CD4-positive, alpha-beta memory T cell (primary cell): ENCODE measurements around the gene ARHGAP19. TPM values are rescaled to one million over a fixed set of nuclear protein-coding genes. Genes with fewer than 3 reads are reported as not detected.

ENCODE experiments used
- CTCF ChIA-PET: fragments of 350-600 bp; sonication (Branson Sonifier 250); formaldehyde crosslinking; loops from one replicate; lab custom pipeline; 2021; ENCODE audit warnings: inconsistent platforms; ENCODE audit not compliant: partially characterized antibody; lab: Charles Lee
- POLR2A ChIA-PET: fragments of 350-600 bp; sonication (Branson Sonifier 250); formaldehyde crosslinking; loops from one replicate; lab custom pipeline; 2021; ENCODE audit not compliant: partially characterized antibody; lab: Charles Lee
- DNase-seq, 5 donors: peaks; one replicate each; pipeline versions ENCODE4 v3.0.0 to v3.0.0-alpha.2; 2020 to 2022; ENCODE audit warnings: mixed read lengths in 1 of 5
- H3K27ac ChIP-seq: one replicate; pipeline ENCODE4 v1.7.0; 2013; ENCODE audit warnings: low read depth, low read length
- H3K27me3 ChIP-seq: 2 replicates; pipeline ENCODE4 v1.7.0; 2013; ENCODE audit warnings: mild to moderate bottlenecking, low read length, moderate library complexity; ENCODE audit not compliant: insufficient read depth
- H3K36me3 ChIP-seq: 2 replicates; pipeline ENCODE4 v1.7.0; 2013; ENCODE audit warnings: mild to moderate bottlenecking, low read length, moderate library complexity; ENCODE audit not compliant: insufficient read depth
- H3K4me1 ChIP-seq: 2 replicates; pipeline ENCODE4 v1.7.0; 2013; ENCODE audit warnings: mild to moderate bottlenecking, low read length, moderate library complexity; ENCODE audit not compliant: insufficient read depth
- H3K4me3 ChIP-seq, 2 donors: one replicate each; pipeline ENCODE4 v1.7.0; 2013; ENCODE audit warnings: low read length in 2 of 2, mild to moderate bottlenecking in 1 of 2
- H3K9me3 ChIP-seq, 2 donors: one replicate each; pipeline ENCODE4 v1.7.0; 2013; ENCODE audit warnings: low read length in 2 of 2, control low read depth in 1 of 2; ENCODE audit not compliant: control insufficient read depth in 1 of 2
- H3K27ac Mint-ChIP-seq, 7 donors: one replicate each; pipeline ENCODE4 v1.8.0; 2020 to 2021; ENCODE audit warnings: mixed read lengths in 7 of 7, mild to moderate bottlenecking in 6 of 7, inconsistent platforms in 3 of 7, moderate library complexity in 3 of 7
- H3K27me3 Mint-ChIP-seq, 2 donors: one replicate each; pipeline ENCODE4 v1.8.0; 2020 to 2021; ENCODE audit warnings: mixed read lengths in 2 of 2
- H3K36me3 Mint-ChIP-seq, 2 donors: one replicate each; pipeline ENCODE4 v1.8.0; 2020 to 2021; ENCODE audit warnings: mixed read lengths in 2 of 2, inconsistent platforms in 1 of 2, mild to moderate bottlenecking in 1 of 2
- H3K4me1 Mint-ChIP-seq, 4 donors: one replicate each; pipeline ENCODE4 v1.8.0; 2020 to 2021; ENCODE audit warnings: mixed read lengths in 4 of 4, mild to moderate bottlenecking in 1 of 4
- H3K4me3 Mint-ChIP-seq, 8 donors: one replicate each; pipeline ENCODE4 v1.8.0; 2020 to 2021; ENCODE audit warnings: mixed read lengths in 8 of 8, mild to moderate bottlenecking in 7 of 8, moderate library complexity in 6 of 8, inconsistent platforms in 3 of 8
- H3K9me3 Mint-ChIP-seq, 8 donors: one replicate each; pipeline ENCODE4 v1.8.0; 2020 to 2021; ENCODE audit warnings: mixed read lengths in 8 of 8, mild to moderate bottlenecking in 5 of 8, inconsistent platforms in 3 of 8, moderate library complexity in 1 of 8
- intact Hi-C: fragments of 100-400 bp; cut with micrococcal nuclease; formaldehyde crosslinking; loops from one replicate; pipeline ENCODE4 v1.15.1; 2023
- polyA plus RNA-seq, 2 donors: library from polyadenylated mRNA; unstranded; fragments of 300-500 nt; fragmentation: Illumina TruSeq; gene quantifications; one replicate each; pipeline ENCODE4 v1.2.3, GENCODE V29; 2021
- total RNA-seq, 2 experiments: library from RNA; stranded (reverse); gene quantifications; one replicate each; pipeline ENCODE4 v1.2.3, GENCODE V29; 2021

Gene ARHGAP19
- total and polyA plus RNA-seq, 4 experiments from 2014 or later, result 6.8 to 19.3 (median 13.2) TPM

DNA sequence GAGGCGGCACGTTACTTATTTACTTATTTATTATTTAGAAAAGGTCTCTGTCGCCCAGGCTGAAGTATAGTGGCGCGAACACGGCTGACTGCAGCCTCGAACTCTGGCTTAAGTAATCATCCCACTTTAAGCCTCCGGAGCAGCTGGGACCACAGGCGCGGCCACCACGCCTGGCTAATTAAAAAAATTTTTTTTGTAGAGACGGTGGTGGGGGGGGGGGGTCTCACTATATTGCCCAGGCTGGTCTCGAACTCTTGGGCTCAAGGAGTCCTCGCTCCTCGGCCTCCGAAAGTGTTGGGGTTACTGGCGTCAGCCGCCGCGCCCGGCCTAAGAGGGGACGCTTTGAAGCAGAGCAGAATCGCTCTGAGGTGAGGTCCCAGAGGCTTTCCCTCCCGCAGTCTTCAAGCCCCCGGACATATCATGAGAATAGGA, 42.8 kb upstream of the ARHGAP19 start:
- intact Hi-C loops, result loop anchor here (2.0 kb wide), 1 partner anchor 1640 kb away; no protein-coding TSS in a partner anchor
- POLR2A ChIA-PET, result interaction anchor here (8.7 kb wide), 1 partner anchor 15 kb away, joined by 265 read pairs; the partner anchor contains the start of gene FRAT1
- peaks cover 4 to 16% of the 10 kb centered on the region in 2 donors for H3K36me3 Mint-ChIP-seq
- peak overlapping the region; percentile 98 for H3K27ac ChIP-seq
- H3K9me3 ChIP-seq, result no peaks in the 10 kb centered on the region
- H3K4me1 ChIP-seq, result peaks cover 31% of the 10 kb centered on the region
- H3K36me3 ChIP-seq, result peaks cover 1% of the 10 kb centered on the region
- H3K4me3 ChIP-seq, result peak overlapping the region in 1 of 2 donors; percentile 67
- CTCF ChIA-PET, result no interaction called here
- peaks cover 0 to 2% (median 0%) of the 10 kb centered on the region in 8 donors for H3K9me3 Mint-ChIP-seq
- peaks cover 0 to 1% of the 10 kb centered on the region in 2 donors for H3K27me3 Mint-ChIP-seq
- no peaks in the 10 kb centered on the region for H3K27me3 ChIP-seq
- peaks cover 22 to 38% (median 30%) of the 10 kb centered on the region in 4 donors for H3K4me1 Mint-ChIP-seq
- DNase-seq, result no peak
- peak overlapping the region in 6 of 7 donors; percentile 10 to 90 (median 68) for H3K27ac Mint-ChIP-seq
- H3K4me3 Mint-ChIP-seq, result peak overlapping the region; percentile 62 to 86 (median 73)

DNA sequence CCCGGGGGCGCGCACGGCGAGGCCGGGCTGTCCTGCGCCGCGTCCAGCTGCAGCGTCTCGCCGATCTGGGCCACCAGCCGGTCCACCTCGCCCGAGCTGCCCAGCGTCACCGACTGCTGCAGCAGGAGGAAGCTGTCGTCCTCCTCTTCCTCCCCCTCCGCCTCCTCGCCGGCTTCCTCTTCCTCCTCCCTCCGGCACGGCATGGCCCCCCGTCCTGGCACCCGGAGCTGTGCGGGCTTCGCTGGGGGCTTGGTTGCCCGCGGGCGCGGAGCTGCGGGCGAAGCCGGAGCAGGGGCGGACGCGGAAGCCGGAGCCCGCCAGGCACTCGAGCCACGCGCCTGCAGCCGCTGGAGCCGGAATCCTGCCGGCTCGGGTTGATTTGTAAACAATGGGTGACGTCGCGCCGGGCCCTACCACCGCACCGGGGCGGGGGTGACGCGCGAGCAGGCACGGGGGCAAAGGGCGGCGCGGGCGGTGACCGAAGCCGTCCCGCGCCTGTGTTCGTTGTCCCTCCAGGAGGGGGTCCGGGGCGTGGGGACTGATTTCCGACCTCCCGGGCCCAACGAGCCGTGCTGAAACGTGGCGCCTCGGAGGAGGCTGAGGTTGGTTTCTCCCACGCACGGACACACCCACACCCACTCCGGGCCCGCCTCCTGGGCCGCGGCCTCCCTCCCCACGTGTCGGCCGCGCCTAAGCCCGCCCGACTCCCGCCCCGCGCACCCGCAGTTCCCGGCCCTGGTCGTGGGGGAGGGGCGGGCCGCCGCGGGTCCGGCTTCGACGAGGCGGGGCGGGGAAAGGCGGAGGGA, 42.1 kb upstream of the ARHGAP19 start, which contains the start of gene FRAT2:
Gene FRAT2, minus strand, starts transcription at position 360 of the 806 bp plus-strand sequence. Its CDS starts 157 bp downstream, at position 203.
- Mint-ChIP-seq H3K4me3 (peak within 1 kb of the TSS; percentile 88 to 95 (median 92)), H3K27ac (peak within 1 kb of the TSS; percentile 88 to 95 (median 93)), H3K27me3 (peaks cover 0 to 1% of the 10 kb centered on the region in 2 donors), H3K9me3 (peaks cover 0 to 2% (median 0%) of the 10 kb centered on the region in 8 donors), H3K36me3 (peaks cover 9 to 20% of the 10 kb centered on the region in 2 donors), H3K4me1 (peaks cover 26 to 44% (median 34%) of the 10 kb centered on the region in 4 donors)
- Histone ChIP-seq H3K27me3 (no peaks in the 10 kb centered on the region), H3K36me3 (peaks cover 4% of the 10 kb centered on the region), H3K4me3 (peak within 1 kb of the TSS; percentile 64 to 67), H3K27ac (peak within 1 kb of the TSS; percentile 98), H3K9me3 (no peaks in the 10 kb centered on the region), H3K4me1 (peaks cover 35% of the 10 kb centered on the region)
- intact Hi-C loops, result loop anchor here (1.0 to 2.0 kb wide), 5 partner anchors 14 to 1640 kb away; partner anchors contain the start of genes ARHGAP19, MMS19, RRP12 and UBTD1
- CTCF ChIA-PET, result interaction anchor here (0.9 to 5.6 kb wide), 2 partner anchors 15 to 56 kb away, joined by 5 to 31 read pairs; partner anchors contain the start of gene FRAT1
- peak; percentile 86 to 95 (median 92) for DNase-seq
- POLR2A ChIA-PET, result interaction anchor here (1.1 to 8.7 kb wide), 7 partner anchors 9 to 91 kb away, joined by 3 to 265 read pairs (median 11); partner anchors contain the start of genes ARHGAP19, FRAT1, PGAM1 and RRP12

DNA sequence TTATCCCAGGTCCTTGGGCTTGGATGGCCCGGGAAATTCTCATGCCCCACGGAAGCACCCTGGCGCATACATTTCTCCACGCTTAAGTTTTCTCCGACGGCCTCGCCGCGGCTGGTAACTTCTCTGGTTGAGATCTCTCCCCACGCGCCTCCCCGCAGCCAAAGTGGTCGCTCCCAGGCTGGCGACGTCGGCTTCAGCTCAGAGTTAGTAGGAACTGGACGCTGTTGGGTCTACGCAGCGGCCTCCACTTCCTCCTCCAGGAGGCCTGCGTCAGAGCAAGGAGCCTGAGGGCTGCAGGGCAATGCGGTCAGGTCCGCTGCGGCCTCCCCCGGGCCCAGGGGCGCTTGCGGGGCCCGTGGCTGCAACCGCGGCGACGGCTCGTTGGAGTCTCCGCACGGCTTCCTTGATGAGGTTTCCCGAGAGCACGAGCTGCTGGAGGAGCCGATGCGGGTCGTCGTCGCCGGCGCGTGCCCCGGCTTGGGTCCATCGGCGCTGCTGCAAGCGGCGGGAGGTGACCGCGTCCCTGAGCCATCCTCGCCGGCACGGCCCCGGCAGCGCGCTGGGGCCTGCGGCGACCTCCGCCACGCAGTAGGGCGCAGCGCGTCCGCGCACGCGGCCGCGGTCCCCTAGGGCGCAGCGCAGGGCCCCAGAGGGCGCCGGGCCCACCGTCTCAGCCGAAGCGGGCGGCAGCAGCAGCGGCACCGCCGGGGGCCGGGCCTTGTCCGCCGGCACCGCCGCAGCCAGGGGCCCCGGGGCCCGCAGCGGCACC, 41.3 kb upstream of the ARHGAP19 start:
- peak overlapping the region; percentile 88 to 94 (median 92) for H3K27ac Mint-ChIP-seq
- ChIA-PET POLR2A (interaction anchor here (0.6 to 8.7 kb wide), 11 partner anchors 8 to 802 kb away, joined by 3 to 265 read pairs (median 4); partner anchors contain the start of genes ARHGAP19, FRAT1, PGAM1 and RRP12), CTCF (interaction anchor here (0.8 to 5.6 kb wide), 9 partner anchors 9 to 68 kb away, joined by 3 to 31 read pairs (median 6); partner anchors contain the start of genes FRAT1 and RRP12)
- intact Hi-C loops, result loop anchor here (1.0 to 2.0 kb wide), 6 partner anchors 13 to 1639 kb away; partner anchors contain the start of genes ARHGAP19, MMS19, RRP12 and UBTD1
- peak overlapping the region; percentile 64 to 67 for H3K4me3 ChIP-seq
- peak overlapping the region; percentile 98 for H3K27ac ChIP-seq
- H3K27me3 Mint-ChIP-seq, result peaks cover 0 to 1% of the 10 kb centered on the region in 2 donors
- H3K9me3 ChIP-seq, result no peaks in the 10 kb centered on the region
- peak in 3 of 5 donors; percentile 14 to 29 (median 25) for DNase-seq
- peaks cover 9 to 26% of the 10 kb centered on the region in 2 donors for H3K36me3 Mint-ChIP-seq
- H3K4me3 Mint-ChIP-seq, result peak overlapping the region; percentile 88 to 95 (median 92)
- no peaks in the 10 kb centered on the region for H3K9me3 Mint-ChIP-seq
- H3K27me3 ChIP-seq, result no peaks in the 10 kb centered on the region
- H3K36me3 ChIP-seq, result peaks cover 4% of the 10 kb centered on the region
- H3K4me1 ChIP-seq, result peaks cover 35% of the 10 kb centered on the region
- peaks cover 27 to 50% (median 36%) of the 10 kb centered on the region in 4 donors for H3K4me1 Mint-ChIP-seq

DNA sequence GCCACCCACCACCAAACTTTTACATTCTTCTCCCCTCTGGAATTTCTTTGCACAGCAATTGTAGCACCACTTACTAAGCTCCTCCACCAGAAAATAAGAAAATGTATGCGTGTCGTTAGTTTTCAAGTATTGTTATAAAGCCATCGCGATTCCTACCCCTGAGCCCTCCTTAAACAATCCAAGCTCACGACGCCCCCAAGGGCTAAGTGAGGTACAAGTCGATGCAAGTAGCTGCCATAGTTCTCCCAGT, 40.8 kb upstream of the ARHGAP19 start:
- peak overlapping the region; percentile 88 to 95 (median 92) for H3K4me3 Mint-ChIP-seq
- Histone ChIP-seq H3K36me3 (peaks cover 4% of the 10 kb centered on the region), H3K4me1 (peaks cover 35% of the 10 kb centered on the region), H3K4me3 (peak overlapping the region; percentile 64 to 67), H3K9me3 (no peaks in the 10 kb centered on the region), H3K27me3 (no peaks in the 10 kb centered on the region), H3K27ac (peak overlapping the region; percentile 98)
- peaks cover 0 to 1% of the 10 kb centered on the region in 2 donors for H3K27me3 Mint-ChIP-seq
- H3K9me3 Mint-ChIP-seq, result no peaks in the 10 kb centered on the region
- POLR2A ChIA-PET, result interaction anchor here (0.6 to 8.7 kb wide), 11 partner anchors 7 to 802 kb away, joined by 3 to 265 read pairs (median 4); partner anchors contain the start of genes ARHGAP19, FRAT1 and RRP12
- peak in 1 of 5 donors; percentile 19 for DNase-seq
- H3K27ac Mint-ChIP-seq, result peak overlapping the region; percentile 88 to 94 (median 92)
- CTCF ChIA-PET, result interaction anchor here (0.8 to 5.6 kb wide), 10 partner anchors 8 to 68 kb away, joined by 3 to 31 read pairs (median 6); partner anchors contain the start of genes FRAT1 and RRP12
- intact Hi-C loops, result loop anchor here (2.0 kb wide), 1 partner anchor 54 kb away; no protein-coding TSS in a partner anchor
- H3K4me1 Mint-ChIP-seq, result peaks cover 27 to 54% (median 39%) of the 10 kb centered on the region in 4 donors
- H3K36me3 Mint-ChIP-seq, result peaks cover 9 to 32% of the 10 kb centered on the region in 2 donors

DNA sequence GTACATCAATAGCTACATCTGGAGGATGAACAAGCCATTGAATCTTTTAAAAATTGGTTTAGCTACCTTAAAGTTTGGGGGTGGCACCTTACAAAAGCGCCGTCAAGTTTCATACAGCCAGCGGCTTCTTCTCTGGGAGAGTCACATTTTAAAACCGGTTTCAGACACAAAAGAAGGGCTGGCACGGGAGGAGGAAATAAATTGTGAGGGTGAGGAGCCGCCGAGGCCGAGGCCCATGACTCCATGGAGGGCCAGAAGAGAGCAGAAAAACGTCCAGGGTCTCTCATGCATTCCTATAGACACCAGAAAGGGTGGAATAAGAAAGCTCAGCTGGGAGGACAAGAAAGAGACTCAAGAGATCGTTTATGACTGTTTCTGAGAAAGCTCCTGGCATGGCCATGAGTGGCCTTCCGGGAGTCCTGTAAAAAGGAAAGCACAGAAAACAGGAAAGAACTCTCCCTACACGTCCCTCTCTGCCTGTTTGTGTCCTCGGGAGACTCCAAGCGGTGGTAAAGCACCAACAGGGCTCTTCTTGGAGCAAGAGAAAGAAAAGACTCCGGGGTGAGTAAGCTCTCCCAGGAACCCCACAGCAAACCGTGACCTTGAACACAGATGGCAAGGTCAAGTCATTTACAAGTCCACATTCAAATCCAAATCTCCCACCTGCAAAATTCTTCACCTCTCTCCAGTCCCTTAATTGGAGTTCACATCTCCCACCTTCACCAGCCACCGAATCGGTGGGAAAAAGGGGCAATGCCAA, 40.3 kb upstream of the ARHGAP19 start:
- Histone ChIP-seq H3K4me3 (peak overlapping the region; percentile 64 to 67), H3K27ac (peak overlapping the region; percentile 30), H3K36me3 (peaks cover 4% of the 10 kb centered on the region), H3K4me1 (peaks cover 38% of the 10 kb centered on the region), H3K27me3 (no peaks in the 10 kb centered on the region), H3K9me3 (no peaks in the 10 kb centered on the region)
- no peak for DNase-seq
- ChIA-PET CTCF (interaction anchor here (0.8 to 5.6 kb wide), 11 partner anchors 8 to 69 kb away, joined by 3 to 31 read pairs (median 6); partner anchors contain the start of genes FRAT1 and RRP12), POLR2A (interaction anchor here (0.6 to 8.7 kb wide), 10 partner anchors 8 to 803 kb away, joined by 3 to 265 read pairs (median 4); partner anchors contain the start of genes ARHGAP19, FRAT1 and RRP12)
- no peaks in the 10 kb centered on the region for H3K27me3 Mint-ChIP-seq
- intact Hi-C loops, result loop anchor here (2.0 kb wide), 1 partner anchor 54 kb away; no protein-coding TSS in a partner anchor
- peaks cover 9 to 35% of the 10 kb centered on the region in 2 donors for H3K36me3 Mint-ChIP-seq
- H3K4me1 Mint-ChIP-seq, result peaks cover 29 to 59% (median 42%) of the 10 kb centered on the region in 4 donors
- H3K9me3 Mint-ChIP-seq, result no peaks in the 10 kb centered on the region
- peak overlapping the region; percentile 88 to 95 (median 92) for H3K4me3 Mint-ChIP-seq
- H3K27ac Mint-ChIP-seq, result peak overlapping the region; percentile 88 to 94 (median 92)
